Fibroblast of the aortic adventitia (primary cell): ENCODE measurements around the gene LRRC59. TPM values are rescaled to one million over a fixed set of nuclear protein-coding genes. Genes with fewer than 3 reads are reported as not detected.

Experiments
- DNase-seq: peaks from one replicate; pipeline ENCODE4 v3.0.0-alpha.2; 2010; ENCODE audit warnings: low read depth
- H3K4me3 ChIP-seq: 2 replicates; pipeline ENCODE4 v1.5.1; 2011; ENCODE audit warnings: low read depth, mild to moderate bottlenecking, control low read depth, low read length, moderate library complexity
- total RNA-seq: library from RNA; depleted of rRNA; stranded (reverse); fragments of >200 nt; gene quantifications from 2 replicates; pipeline ENCODE4 v1.2.3, GENCODE V29; 2012; ENCODE audit warnings: low replicate concordance
- TF ChIP-seq, protein P1 (sequence below): IDR thresholded peaks from 2 replicates; pipeline ENCODE4 v1.5.1; 2011; ENCODE audit warnings: mild to moderate bottlenecking, low read length, control low read depth, inconsistent platforms; ENCODE audit not compliant: insufficient read depth

The LRRC59 gene
- total RNA-seq, 1 donor = 126 TPM

- peak overlapping the region; percentile 88 for H3K4me3 ChIP-seq
- no peak for DNase-seq
- TF ChIP-seq, protein P1, sequence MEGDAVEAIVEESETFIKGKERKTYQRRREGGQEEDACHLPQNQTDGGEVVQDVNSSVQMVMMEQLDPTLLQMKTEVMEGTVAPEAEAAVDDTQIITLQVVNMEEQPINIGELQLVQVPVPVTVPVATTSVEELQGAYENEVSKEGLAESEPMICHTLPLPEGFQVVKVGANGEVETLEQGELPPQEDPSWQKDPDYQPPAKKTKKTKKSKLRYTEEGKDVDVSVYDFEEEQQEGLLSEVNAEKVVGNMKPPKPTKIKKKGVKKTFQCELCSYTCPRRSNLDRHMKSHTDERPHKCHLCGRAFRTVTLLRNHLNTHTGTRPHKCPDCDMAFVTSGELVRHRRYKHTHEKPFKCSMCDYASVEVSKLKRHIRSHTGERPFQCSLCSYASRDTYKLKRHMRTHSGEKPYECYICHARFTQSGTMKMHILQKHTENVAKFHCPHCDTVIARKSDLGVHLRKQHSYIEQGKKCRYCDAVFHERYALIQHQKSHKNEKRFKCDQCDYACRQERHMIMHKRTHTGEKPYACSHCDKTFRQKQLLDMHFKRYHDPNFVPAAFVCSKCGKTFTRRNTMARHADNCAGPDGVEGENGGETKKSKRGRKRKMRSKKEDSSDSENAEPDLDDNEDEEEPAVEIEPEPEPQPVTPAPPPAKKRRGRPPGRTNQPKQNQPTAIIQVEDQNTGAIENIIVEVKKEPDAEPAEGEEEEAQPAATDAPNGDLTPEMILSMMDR = no peak
Measured at GRCh38 chr17:50347894-50348291, 49.4 kb downstream of the LRRC59 start.

GRCh38 chr17:50347117-50347893 is 50.0 kb downstream of the LRRC59 start:
- H3K4me3 ChIP-seq = peak overlapping the region; percentile 88
- DNase-seq = no peak
- TF ChIP-seq, protein P1 = no peak

DNA sequence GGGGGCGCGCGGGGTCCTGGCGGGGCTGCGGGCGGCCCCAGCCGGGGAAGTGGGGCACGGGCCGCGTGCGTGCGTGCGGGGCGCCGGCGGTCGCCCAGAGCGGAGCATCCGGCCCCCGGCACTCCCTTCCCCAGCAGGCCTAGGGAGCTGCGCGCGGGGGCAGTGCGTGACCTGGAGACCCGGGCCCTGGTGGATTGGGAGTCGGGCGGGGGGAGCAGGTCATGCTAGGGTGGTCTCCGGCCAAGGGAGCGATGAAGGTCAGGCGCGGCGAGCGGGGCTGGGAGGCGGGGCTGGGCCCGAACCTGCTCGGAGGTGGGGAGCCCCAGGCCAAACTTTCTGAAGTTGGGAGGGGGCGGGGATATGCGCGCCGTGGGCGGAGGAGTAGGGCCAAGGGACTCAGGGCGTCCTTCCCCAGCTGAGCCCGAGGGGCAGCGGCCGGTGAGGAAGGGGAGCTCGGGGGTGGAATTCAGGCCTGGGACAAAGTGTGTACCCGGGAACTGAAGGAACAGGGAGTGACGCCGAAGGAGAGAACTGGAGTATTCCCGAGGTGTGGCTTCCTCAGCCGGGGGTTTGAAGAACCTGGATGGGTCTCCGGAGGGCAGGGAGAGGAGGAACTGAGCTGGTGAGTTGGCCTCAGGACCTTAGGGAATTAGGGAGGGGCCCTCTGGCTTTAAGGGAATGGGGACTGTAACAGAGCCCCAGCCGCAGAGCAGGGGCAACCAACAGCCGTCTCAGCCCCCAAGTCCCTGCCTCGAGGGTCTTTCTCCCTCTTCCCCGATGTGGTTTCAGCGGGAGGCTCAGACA is 50.8 kb downstream of the LRRC59 start:
- peak; percentile 21 for DNase-seq
- TF ChIP-seq, protein P1 = no peak
- peak overlapping the region; percentile 88 for H3K4me3 ChIP-seq

DNA sequence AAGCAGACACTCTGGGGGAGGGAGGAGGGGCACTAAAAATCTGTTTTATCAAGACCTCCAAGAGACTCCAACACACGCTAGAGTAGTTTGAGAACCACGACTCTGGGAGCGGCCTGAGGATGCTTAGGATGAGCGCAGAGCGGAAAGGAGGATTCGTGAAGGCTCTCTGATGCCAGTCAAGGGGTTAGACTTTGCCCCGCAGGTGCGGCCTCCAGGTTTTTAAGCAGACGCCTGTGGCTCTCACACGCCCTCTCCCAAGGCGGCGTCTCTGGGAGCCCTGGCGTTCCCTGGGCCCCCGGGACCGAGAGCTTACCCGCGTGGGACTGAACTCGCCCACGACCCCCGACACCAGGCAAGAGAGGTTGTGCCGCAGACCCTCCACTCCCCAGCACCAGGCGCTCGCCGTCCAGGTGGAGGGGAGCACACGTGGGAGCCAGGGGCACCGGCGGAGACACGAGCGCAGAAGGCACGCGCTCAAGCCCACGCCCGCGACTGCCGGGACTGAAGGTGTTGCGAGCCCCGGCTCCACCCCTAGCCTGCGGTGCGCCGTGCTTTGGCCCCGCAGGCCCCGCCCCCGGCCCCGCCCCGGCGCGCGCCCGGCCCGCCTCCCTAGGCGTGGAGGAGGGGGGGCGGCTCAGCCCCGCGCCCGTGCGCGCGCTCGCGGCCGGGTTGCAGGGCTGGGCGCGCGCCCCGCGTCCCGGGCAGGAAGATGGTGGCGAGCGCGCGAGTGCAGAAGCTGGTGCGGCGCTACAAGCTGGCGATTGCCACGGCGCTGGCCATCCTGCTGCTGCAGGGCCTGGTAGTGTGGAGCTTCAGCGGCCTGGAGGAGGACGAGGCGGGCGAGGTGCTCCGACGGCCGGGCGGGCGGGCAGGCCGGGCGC is 51.7 kb downstream of the LRRC59 start, which contains the start of gene XYLT2:
Gene XYLT2, plus strand, starts transcription at position 695 of the 881 bp plus-strand sequence. Its CDS starts 15 bp downstream, at position 710.
- TF ChIP-seq, protein P1 = no peak
- peak; percentile 67 for DNase-seq
- peak within 1 kb of the TSS; percentile 88 for H3K4me3 ChIP-seq

- H3K4me3 ChIP-seq = no peak overlapping the region
- TF ChIP-seq, protein P1 = no peak
- no peak for DNase-seq
Measured at GRCh38 chr17:50344731-50345365, 52.5 kb downstream of the LRRC59 start.

GRCh38 chr17:50339381-50339780 is 57.9 kb downstream of the LRRC59 start:
- TF ChIP-seq, protein P1 = no peak
- no peak for DNase-seq

More at GRCh38 chr17:50339381-50339780, 57.9 kb downstream of the LRRC59 start:
- H3K4me3 ChIP-seq = no peak overlapping the region
